ENCODE results near the gene AGK.

AGK gene

GRCh38 chr7:141679014-141679413 is 127.8 kb downstream of the AGK start:
- no peak for ATAC-seq
- TF ChIP-seq PATZ1 (CRISPR knock-in tag; IDR thresholded peaks at IDR 0.05; ENCODE audit: borderline replicate concordance) (no peak), BACH2 (CRISPR knock-in tag; IDR thresholded peaks at IDR 0.05; ENCODE audit: borderline replicate concordance) (no peak), CSDC2 (CRISPR knock-in tag; IDR thresholded peaks at IDR 0.05) (no peak), GLIS3 (CRISPR knock-in tag; IDR thresholded peaks at IDR 0.05) (no peak), PPARA (CRISPR knock-in tag; IDR thresholded peaks at IDR 0.05; ENCODE audit: borderline replicate concordance) (no peak), POU6F1 (CRISPR knock-in tag; IDR thresholded peaks at IDR 0.05; ENCODE audit: borderline replicate concordance, low read depth) (no peak), RARB (CRISPR knock-in tag; IDR thresholded peaks at IDR 0.05) (no peak)

- ATAC-seq = no peak
- TF ChIP-seq OSR1 (CRISPR knock-in tag; IDR thresholded peaks at IDR 0.05) (no peak), ZNF565 (CRISPR knock-in tag; conservative IDR thresholded peaks at IDR 0.05; ENCODE audit: low read depth) (no peak), CSDC2 (CRISPR knock-in tag; IDR thresholded peaks at IDR 0.05) (no peak), TOX (CRISPR knock-in tag; IDR thresholded peaks at IDR 0.05; ENCODE audit: borderline replicate concordance) (no peak), GLIS3 (CRISPR knock-in tag; IDR thresholded peaks at IDR 0.05) (no peak), TSHZ2 (CRISPR knock-in tag; IDR thresholded peaks at IDR 0.05) (no peak), ESRRG (CRISPR knock-in tag; IDR thresholded peaks at IDR 0.05) (no peak), ISL1 (CRISPR knock-in tag; IDR thresholded peaks at IDR 0.05) (no peak)
These were observed 134.2 kb downstream of the AGK start for GRCh38 chr7:141685285-141686023.

GRCh38 chr7:141686074-141686473 is 134.9 kb downstream of the AGK start:
- no peak for ATAC-seq
- no peak for TF ChIP-seq ZNF8 (CRISPR knock-in tag; IDR thresholded peaks at IDR 0.05)
- TF ChIP-seq ZNF565 (CRISPR knock-in tag; conservative IDR thresholded peaks at IDR 0.05; ENCODE audit: low read depth) = no peak
- no peak for TF ChIP-seq TSHZ2 (CRISPR knock-in tag; IDR thresholded peaks at IDR 0.05)
- TF ChIP-seq POU6F1 (CRISPR knock-in tag; IDR thresholded peaks at IDR 0.05; ENCODE audit: borderline replicate concordance, low read depth) = no peak
- no peak for TF ChIP-seq TCF4 (CRISPR knock-in tag; IDR thresholded peaks at IDR 0.05; ENCODE audit: borderline replicate concordance)
- no peak for TF ChIP-seq ARNTL (CRISPR knock-in tag; IDR thresholded peaks at IDR 0.05; ENCODE audit: borderline replicate concordance, low read depth)
- TF ChIP-seq CREB5 (CRISPR knock-in tag; IDR thresholded peaks at IDR 0.05; ENCODE audit: low read depth) = no peak

Data from SK-N-SH treated with all-trans-retinoic acid at 6 μM for 48 hours (cell line).